ENCODE results near the gene PARP8.
"Not testable (repeated sequence)": the region's sequence is repeated elsewhere in the genome, so short reads cannot be mapped to it uniquely, and the experiment has no call there.

The PARP8 gene

DNA sequence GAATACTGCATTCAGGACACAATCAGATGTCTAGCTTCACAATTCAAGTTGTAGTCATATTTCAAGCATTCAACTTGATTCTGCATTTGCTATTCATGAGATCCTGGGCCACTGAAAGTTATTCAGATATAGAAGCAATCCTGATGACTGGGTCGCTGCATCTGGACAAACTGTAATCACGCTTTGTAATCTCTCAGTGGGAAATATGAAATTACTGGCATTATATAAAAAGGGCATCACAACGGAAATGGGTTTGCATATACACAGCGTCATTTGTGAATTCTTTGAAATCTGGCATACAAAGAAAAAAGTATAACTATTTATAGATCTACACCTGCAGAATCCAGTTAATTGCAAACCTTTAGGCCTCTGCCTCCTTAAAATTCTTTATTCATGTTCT is 102.2 kb downstream of the PARP8 start:
- no peak for DNase-seq (ENCODE audit: low read depth in 2 of 2)

DNA sequence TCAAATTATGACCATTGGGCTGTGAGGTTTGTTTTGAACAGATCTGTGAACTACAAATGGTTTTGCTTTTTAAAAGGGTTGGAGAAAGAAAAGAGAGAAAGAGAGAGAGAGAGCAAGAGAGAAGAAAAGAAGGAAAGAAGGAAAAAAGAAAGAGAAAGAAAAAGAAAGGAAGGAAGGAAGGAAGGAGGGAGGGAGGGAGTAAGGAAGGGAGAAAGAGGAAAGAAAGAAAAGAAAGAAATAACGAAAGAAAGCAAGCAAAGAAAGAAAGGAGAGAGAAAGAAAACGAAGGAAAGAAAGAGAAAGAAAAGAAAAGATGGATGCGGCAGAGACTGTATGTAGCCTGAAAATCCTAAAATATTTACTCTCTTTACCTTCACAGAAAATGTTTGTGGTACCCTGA is 104.0 kb downstream of the PARP8 start:
- no peak for DNase-seq (ENCODE audit: low read depth in 2 of 2)

DNA sequence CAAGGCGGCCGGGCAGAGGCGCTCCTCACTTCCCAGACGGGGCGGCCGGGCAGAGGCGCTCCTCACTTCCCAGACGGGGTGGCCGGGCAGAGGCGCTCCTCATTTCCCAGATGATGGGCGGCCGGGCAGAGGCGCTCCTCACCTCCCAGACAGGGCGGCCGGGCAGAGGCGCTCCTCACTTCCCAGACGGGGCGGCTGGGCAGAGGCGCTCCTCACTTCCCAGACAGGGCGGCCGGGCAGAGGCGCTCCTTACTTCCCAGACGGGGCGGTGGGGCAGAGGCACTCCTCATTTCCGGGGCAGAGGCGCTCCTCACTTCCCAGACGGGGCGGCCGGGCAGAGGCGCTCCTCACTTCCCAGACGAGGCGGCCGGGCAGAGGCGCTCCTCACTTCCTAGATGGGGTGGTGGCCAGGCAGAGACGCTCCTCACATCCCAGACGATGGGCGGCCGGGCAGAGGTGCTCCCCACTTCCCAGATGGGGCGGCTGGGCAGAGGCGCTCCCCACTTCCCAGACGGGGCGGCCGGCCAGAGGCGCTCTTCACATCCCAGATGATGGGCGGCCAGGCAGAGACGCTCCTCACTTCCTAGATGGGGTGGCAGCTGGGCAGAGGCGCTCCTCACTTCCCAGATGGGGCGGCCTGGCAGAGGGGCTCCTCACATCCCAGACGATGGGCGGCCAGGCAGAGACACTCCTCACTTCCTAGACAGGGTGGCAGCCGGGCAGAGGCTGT is 108.2 kb downstream of the PARP8 start:
- DNase-seq (ENCODE audit: low read depth in 2 of 2), result not testable (repeated sequence)

DNA sequence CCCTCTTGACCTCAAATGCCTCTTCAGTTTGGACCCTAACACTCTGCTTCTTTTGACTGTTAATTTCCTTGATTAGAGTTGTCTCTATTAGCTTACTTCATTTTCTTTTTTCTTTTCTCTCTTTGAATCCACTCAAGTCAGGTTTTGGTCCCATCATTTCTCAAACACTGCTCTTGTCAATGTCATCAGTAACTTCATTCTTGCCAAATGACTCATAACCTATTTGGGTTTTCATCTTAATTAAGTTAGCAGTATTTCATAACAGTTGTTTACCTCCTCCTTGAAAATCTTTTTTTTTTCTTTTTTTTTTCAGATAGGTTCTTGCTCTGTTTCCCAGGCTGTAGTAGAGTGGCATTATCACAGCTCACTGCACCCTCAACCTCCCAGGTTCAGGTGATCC is 119.6 kb downstream of the PARP8 start:
- DNase-seq (ENCODE audit: low read depth in 2 of 2), result no peak

DNA sequence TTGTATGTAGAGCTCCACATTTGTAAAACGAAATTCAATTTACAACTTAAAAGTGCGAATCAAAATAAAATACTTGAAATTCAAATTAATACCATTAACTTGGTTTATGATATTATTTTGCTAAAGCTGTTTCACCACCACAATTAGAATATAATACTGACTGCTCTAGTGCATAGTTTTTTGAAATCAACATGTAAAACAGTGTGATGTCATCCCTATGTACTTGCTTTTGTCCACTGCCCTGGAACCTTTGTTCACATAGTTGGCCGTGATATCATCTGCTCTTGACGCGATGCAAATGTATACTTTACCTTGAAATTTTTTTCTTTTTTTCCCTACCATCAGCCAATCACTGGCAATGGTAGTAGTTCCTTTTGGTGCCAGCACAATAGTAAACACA is 125.4 kb downstream of the PARP8 start:
- DNase-seq (ENCODE audit: low read depth in 2 of 2), result no peak

DNA sequence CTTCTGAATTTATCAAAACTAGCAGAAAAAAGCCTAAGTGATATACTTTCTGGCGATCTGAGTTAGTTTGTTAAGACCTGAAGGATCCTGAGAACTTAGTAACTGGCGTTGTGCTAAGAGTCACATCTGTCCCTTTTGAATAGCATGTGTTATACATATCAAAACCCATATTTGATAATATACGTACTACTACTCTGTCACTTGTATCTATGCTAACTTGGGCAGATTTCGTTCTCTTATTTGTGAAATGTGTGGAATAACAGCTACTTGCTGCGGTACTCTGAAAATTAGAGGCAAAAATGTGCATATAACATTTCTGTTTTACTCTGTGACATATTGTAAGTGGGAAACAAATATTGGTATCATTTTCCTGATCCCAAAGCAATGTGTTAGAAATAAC is 126.4 kb downstream of the PARP8 start:
- DNase-seq (ENCODE audit: low read depth in 2 of 2), result no peak

DNA sequence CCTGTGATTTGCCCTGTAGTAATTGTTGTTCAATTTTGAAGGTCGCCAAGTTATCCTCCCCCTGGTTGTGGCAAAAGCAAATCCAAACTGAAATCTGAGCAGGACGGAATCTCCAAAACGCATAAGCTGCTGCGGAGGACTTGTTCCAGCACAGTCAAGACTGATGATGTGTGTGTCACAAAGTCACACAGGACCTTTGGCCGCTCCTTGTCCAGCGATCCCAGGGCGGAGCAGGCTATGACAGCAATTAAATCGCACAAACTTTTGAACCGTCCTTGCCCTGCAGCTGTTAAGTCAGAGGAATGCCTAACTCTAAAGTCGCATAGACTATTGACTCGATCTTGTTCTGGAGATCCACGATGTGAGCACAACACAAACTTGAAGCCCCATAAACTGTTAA is 128.4 kb downstream of the PARP8 start:
- DNase-seq (ENCODE audit: low read depth in 2 of 2), result no peak

DNA sequence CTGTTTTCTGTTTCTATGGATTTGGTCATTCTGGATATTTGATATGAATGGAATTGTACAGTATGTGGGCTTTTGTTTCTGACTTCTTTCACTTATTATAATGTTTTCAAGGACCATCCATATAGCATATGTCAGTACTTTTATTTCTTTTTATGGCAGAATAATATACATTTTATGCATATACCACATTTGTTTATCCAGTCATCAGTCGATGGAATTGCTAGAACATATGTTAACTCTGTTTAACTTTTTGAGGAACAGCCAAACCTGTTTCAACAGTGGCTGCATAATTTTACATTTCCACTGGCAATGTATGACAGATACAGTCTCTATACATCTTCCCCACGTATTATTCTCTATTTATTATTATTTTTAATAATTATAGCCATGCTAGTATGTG is 131.6 kb downstream of the PARP8 start:
- DNase-seq (ENCODE audit: low read depth in 2 of 2), result no peak

DNA sequence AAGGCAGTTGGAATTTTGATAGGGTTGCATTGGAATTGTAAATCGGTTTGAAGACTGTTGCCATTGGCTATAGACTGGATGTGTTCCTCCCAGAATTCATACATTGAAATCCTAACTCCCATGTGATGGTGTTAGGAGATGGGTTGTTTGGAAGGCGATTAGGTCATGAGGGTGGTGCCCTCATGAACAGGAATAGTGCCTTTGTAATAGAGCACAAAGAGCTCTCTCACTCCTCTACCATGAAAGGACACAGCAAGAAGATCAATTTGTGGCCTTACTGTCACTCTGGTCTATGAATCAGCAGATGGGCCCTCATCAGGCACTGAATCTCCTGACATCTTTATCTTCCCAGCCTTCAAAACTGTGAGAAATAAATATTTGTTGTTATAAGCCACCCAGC is 133.2 kb downstream of the PARP8 start:
- DNase-seq (ENCODE audit: low read depth in 2 of 2), result no peak

DNA sequence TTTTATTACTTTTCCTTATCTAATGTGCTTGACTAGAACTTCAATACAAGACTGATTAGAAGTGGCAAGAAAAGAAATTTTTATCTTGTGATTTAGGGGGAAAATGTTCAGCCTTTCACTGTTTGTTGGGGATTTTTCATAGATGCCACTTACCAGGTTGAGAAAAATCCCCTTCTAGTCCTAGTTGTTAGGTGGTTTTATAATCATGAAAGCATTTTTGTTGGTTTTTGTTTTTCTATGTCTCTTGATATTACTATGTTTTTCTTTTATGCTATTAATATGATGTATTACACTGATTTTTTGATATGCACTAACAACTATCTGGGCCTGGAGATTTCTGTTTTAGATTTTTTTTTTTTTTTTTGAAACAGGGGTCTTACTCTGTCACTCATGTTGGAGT is 134.0 kb downstream of the PARP8 start:
- no peak for DNase-seq (ENCODE audit: low read depth in 2 of 2)

DNA sequence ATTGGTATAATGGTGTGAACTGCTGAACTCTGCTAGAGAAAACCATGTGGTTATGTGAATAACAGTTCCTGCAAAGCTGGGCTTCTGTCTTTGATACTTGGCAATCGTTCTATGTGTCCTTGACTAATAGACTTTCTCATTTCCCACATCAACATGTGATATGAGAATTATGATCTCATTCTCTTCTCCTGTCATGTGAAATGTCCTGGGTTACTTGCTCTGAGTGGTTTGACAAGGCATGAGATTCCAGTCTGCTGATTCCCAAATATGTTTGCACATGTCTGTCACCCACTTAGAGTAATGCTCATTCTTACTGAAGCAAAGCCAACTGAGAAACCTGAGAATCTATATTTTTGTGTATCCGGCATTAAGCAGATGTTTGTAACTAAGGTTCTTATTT is 141.2 kb downstream of the PARP8 start:
- DNase-seq (ENCODE audit: low read depth in 2 of 2), result no peak

DNA sequence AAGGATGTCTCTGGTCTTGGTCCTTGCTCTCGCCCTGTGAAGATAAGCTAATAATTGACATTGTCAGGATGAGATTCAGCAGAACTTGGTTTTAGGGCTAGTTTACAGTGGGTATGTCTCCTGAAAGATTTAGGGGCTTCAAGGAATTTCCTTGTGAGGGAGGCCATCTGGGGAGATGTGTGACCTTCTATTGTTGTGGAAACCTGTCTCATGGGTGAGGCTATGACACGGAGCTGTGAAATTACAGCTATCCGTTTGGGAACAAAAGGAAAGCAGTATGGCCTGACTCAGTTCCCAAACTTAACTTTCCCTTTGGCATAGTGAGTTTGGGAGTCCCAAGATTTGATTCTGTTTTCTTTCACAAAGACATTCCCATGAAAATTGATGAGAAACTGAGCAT is 142.0 kb downstream of the PARP8 start:
- DNase-seq (ENCODE audit: low read depth in 2 of 2), result no peak

DNA sequence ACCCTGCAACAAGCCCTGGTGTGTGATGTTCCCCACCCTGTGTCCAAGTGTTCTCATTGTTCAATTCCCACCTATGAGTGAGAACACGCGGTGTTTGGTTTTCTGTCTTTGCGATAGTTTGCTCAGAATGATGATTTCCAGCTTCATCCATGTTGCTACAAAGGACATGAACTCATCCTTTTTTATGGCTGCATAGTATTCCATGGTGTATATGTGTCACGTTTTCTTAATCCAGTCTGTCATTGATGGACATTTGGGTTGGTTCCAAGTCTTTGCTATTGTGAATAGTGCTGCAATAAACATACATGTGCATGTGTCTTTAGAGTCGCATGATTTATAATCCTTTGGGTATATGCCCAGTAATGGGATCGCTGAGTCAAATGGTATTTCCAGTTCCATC is 145.3 kb downstream of the PARP8 start:
- not testable (repeated sequence) for DNase-seq (ENCODE audit: low read depth in 2 of 2)

DNA sequence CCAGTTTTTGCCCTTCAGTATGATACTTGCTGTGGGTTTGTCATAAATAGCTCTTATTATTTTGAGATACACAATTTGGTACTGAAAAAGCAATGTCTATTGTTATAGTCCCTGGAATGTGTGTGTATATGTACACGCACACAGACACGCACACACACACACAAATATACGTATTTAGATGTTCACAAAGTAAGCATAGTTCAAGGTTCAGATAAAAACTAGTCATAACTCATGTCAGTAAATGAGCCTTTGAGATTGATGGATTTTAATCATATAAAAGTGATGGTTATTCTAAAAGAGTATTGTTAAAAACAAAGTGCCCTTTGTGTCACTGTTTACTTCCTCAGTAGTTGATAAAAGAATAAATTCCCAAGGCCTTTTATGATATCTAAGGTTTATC is 147.3 kb downstream of the PARP8 start:
- DNase-seq (ENCODE audit: low read depth in 2 of 2), result no peak

DNA sequence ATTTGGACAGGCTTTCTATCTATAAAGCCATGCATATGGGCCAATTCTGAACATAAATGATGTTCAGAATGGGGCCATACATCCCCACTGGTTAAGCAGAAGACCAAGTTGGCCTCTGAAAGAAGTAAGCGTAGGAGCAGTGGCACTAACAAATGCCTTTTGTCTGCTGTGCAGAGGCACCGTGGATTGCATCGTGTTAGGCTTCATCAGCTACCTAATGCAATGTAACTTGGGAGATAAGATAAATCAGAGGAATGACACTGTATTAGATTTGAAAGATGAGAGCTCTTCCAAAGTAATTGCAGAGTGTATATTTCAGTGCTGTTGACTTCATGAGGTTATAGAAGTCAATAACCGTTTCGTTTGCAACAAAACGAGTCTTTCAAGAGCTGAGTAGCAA is 148.1 kb downstream of the PARP8 start:
- no peak for DNase-seq (ENCODE audit: low read depth in 2 of 2)

DNA sequence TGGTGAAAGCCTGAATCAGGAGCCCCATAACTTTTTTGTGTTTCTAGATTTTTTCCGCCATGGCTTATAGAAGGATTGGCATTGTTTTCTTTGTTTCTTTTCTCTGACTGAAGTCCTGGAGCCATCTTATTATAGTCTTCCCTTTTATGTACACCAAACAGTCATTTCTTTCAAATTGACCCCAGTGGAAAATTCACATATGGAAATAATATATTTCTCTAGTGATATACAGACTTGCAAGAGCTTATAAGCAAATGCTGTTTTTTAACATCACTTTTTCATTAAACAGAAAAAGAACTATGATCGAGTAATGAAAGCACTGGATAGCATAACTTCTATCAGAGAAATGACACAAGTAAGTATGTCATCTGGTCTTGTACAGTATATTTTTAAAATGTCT is 155.6 kb downstream of the PARP8 start:
- no peak for DNase-seq (ENCODE audit: low read depth in 2 of 2)

DNA sequence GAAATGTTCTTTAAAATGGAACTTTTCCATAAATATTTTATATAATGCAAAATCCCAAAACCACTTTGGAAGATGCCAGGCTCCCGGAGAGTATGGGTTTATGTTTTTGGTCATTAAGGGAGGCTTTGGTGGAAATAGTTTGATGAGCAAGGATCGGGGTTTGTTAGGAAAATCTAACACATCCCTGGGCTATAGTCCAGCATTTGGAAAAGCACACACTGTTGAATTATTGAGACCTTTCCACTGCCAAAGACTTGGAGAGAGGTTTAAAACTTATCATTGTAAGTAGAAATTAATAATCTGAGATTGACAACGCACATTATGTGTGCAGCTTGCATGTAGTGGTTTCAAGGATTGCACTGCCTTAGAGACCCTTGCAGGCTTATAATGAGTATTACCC is 156.3 kb downstream of the PARP8 start:
- DNase-seq (ENCODE audit: low read depth in 2 of 2), result no peak

DNA sequence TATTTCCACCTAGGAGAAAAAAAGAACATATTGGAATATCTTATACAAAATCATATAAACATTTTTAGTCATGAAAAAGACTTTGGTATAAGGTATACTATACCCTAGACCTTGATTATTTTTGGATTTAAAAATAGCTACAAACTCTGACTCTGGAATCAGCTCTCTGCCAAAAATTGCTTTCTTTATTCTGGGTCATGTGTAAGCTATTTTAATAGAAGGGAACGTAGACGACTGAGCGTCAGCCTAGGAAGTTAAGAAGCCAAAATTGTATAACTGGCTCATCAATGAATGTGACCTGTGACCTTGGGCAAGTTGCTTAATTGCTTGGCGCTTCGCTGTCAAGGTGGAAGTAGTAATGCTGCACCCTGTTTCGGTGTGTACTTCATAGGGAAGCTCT is 157.1 kb downstream of the PARP8 start:
- no peak for DNase-seq (ENCODE audit: low read depth in 2 of 2)

DNA sequence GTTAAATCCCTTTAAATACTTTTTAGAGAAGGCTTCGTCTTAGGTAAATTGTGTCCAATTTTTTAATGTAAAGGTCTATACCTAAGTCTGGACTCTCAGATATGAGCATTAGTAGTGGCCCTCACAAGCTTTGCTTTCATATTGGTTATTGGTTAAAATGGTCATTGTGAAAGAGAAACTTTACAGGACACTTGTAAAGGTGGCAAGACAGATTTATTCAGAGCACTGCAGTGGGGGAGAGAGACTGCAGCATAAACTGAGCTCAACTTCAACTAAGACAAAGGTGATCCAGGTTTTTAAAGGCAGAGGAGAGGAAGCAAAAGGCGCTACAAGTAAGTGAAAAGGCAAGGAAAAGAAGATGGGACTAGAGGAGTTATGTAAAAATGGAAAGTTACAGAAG is 157.7 kb downstream of the PARP8 start:
- DNase-seq (ENCODE audit: low read depth in 2 of 2), result no peak

DNA sequence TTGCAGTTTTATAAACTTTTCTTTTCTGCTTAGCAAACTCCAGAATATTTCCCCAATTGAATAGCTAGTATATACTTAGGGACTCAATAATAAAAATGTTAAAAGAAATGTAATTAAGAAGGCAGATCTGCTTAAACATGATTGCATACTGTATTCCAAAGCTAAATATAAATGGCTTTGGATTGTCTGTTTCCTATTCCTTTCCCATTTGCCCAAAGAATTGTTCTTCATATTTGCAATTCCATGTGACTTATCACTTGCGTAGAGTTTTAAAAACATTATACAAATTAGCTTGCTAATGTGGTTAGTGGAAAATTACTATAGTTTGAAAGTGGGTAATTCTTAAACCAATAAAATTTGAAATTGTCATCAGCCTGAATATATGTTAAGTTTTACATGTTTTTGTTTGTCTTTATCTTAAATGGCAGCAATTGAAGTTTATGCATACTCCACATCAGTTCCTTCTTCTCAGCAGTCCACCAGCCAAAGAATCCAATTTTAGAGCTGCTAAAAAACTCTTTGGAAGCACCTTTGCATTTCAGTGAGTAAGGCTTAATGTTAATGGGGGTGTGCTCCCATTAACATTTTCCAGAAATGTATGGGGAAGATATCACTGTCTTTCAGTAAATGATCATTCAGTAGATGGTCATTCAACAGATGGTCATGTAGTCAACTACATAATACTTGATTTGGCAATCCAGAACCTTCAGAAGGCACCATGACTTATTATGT is 161.2 kb downstream of the PARP8 start:
- no peak for DNase-seq (ENCODE audit: low read depth in 2 of 2)

DNA sequence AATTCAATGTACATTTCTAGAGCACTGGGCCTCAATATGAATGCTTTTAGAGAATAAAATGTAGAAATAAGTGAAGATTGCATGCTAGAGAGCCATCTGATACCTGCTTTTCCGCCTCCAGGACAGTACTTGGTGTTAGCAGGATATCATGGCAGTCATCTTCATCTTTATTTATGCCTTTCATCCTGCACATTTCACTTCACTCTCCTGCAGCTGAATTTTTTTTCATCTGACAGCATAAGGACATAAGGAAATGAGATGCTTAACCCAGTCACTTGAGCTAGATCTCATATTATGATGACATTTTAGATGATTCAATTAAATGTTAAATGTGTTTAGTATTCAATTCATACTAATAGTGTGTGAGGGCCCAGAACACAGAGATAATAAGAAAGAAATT is 162.6 kb downstream of the PARP8 start:
- DNase-seq (ENCODE audit: low read depth in 2 of 2), result no peak

DNA sequence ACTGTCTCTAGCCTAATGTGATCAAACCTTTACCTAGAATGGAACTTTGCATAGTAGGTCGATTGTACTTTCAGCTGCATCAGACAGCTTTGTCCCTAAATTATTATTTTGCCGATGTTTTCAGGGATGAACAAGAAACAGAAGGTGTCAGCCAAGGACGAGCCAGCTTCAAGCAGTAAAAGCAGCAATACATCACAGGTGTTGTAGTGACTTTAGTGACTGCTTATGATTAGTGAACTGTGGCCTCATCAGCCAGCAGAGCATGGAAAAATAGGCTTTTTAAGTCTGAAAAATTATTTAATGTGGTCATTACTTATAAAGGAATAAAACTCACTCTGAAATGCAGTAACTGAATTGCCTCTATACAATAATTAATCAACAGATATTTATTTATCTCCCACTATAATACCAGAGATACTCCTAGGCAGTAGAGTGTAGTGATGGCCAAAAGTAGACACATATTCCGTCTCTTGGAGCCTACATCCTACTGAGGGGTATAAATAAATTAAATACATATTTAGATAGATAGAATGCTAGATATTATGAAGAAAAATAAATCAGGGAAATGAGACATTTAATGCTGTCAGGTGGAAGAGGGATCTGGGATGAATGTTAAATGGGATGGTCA is 166.3 kb downstream of the PARP8 start:
- DNase-seq (ENCODE audit: low read depth in 2 of 2), result no peak

DNA sequence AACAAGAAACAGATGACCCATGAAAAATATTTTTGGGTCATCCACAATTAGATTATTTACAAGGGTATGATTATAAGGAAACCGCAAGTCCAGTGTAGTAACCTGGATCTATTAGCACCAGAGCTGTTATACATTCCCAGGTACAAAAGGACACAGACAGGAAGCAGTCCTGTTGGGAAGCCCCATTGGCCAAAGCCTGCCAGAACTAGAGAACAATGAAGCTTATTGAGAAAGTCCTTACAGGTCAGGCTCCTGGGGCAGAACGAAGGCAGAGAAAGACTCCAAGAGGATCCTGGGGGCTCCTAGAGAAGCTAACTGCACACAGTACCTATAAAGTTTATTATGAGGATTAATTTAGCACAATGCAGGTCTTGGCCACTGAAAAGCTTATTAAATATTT is 169.9 kb downstream of the PARP8 start:
- DNase-seq (ENCODE audit: low read depth in 2 of 2), result no peak

Data from stimulated activated CD8-positive, alpha-beta memory T cell treated with anti-CD3 and anti-CD28 coated beads, Interleukin-15, amount 100 ng/mL, for 48 hours (primary cell).